CD4-positive, alpha-beta T cell treated with Interleukin-4 for 1 hour (primary cell): ENCODE data around the gene KRTAP26-1.
A peak's percentile ranks its signal among the peaks of the same experiment; 100 is the strongest.

ENCODE experiments used
- DNase-seq, 2 donors: peaks; one replicate each; pipeline ENCODE4 v3.0.0-alpha.2; 2020 to 2022

Gene KRTAP26-1, protein sequence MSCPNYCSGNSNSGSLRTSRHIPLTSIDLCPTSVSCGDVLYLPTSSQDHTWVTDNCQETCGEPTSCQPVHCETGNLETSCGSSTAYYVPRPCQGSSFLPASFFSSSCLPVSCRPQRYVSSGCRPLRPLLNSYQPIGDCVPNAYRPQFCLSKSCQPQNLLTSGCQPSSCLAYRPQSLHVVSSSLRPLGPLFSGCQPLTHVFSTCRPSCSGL

DNA sequence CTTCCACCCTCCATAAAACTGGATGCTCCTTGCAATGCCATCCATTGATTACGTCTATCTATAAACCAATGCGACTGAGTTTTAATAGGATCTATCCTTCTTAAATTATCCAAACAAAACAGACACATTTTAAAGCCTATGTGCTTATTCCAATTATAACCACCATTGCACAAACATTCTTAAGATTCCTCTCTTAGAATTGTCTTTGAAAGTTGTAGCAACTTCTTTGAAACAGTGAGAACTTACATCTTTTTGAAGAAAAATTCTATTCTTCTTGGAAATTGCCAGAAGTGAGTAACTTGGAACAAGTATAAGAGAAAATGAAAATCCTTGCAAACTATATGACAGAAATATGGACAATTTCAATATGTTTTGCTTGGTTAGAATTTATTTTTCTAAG, at the start of gene KRTAP26-1:
Gene KRTAP26-1 (minus strand): TSS at position 101 of the 400 bp plus-strand sequence. CDS start 280 bp downstream, outside the sequence.
- no peak for DNase-seq

DNA sequence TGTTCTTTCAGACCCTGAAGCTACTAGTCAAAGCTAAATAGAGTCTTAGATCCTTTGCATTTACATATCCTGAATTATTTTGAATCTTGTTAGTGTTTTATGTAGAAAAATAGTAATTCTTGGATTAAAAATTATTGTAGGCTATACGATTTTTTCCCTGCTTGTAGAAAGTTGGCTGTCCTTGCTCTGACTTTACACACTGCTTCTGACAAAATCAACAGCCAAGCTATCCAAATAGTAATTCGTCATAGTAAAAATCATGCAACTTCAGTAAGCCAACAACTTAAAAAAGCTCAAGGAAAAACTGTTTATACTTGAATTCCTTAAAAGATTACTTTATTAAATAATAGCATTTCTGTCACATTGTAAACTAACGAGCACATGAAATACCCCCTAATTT, 35.8 kb upstream of the KRTAP26-1 start:
- no peak for DNase-seq

DNA sequence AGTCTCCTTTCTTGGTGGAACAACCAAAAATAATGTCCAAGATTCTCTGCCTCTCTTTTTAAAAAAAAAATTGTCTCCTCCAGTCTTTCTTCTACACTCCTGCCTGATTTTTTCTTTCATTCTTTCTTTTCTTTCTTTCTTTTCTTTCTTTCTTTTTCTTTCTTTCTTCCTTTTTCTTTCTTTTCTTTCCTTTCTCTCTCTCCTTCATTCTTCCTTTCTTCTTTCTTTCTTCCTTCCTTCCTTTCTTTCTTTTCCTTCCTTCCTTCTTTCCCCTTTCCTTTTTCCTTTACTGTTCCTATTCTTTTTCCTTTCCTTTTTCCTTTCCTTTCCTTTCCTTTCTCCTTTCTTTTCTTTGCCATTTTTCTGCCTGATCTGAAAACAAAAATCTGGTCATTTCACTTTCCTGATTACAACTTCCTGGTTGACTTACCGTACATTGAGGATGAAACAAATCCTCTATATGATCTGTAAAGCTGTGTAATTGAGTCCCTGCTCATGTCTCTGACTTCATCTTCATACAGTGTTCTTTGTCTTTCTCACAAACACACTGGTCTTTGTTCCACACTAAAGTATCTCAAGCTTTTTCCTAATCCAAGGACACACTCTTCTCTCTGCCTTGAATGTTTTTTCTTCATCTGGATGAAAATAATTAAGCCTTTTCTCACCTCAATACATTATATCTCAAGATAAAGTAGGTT, 34.3 kb upstream of the KRTAP26-1 start:
- DNase-seq: no peak

DNA sequence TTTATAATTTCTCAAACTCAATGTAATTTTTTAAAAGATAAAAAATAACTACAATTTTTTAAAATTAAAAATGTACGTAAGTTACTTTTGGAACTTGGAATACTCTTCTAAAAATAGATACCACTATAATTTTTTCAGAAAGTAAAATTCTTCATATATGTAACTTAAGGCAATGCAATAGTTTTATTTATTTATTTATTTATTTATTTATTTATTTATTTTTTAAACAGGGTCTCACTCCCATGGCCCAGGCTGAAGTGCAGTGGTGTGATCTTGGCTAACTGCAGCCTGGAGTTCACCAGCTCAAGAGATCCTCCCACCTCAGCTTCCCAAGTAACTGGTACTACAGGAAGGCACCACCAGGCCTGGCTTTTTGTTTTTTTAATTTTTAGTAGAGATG, 31.4 kb upstream of the KRTAP26-1 start:
- DNase-seq: no peak

DNA sequence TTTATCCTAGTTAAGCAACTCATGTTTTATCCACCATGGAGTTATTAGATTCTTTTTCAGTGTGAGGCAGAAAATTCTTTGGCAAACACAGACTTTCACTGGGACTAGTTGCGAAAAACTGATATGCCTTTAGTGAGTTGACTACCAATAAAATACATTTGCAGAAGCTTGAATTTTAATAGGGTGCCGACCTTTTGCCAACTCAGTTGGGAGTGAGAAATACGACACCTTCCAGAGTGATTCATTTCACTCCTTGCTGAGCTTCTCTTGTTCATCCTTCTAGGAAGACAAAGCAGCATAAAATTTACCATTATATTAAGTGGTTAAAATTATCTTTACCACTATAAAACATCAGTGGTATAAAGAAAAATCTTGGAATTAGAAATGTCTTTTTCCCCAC, 29.5 kb upstream of the KRTAP26-1 start:
- no peak for DNase-seq

DNA sequence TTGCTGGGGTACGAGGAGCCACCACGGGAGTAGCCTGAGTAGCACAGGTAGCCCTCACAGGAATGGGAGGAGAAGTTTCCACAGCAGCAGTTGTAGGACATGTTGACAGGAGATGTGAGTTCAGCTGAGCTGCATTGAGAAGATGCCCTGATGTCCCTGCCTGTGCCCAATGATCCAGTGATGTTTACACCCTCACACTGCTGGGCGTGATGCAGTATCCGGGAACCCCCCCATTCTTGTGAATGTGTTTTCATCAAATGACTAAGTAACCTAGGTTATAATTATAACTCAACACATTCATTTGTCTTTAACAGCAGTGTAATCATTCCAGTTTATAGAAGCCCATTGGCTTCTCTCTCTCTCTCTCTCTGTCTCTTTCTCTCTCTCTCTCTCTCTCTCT, 28.4 kb upstream of the KRTAP26-1 start, which contains the start of gene KRTAP23-1:
Gene KRTAP23-1 (minus strand): TSS at position 101 of the 400 bp plus-strand sequence. CDS start 0 bp downstream, at position 101.
- no peak for DNase-seq

DNA sequence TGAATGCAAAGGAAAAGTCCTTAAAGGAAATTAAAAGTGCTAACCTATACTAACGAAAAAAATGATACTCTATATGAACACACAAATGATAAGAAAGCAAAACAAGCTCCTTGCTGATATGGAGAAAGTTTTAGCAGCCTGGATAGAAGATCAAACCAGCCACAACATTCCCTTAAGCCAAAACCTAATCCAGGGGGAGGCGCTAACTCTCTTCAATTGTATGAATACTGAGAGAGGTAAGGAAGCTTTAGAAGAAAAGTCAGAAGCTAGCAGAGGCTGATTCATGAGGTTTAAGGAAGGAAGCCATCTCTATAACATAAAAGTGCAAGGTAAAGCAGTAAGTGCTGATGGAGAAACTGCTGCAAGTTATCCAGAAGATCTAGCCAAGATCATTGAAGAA, 24.9 kb upstream of the KRTAP26-1 start:
- DNase-seq: no peak

DNA sequence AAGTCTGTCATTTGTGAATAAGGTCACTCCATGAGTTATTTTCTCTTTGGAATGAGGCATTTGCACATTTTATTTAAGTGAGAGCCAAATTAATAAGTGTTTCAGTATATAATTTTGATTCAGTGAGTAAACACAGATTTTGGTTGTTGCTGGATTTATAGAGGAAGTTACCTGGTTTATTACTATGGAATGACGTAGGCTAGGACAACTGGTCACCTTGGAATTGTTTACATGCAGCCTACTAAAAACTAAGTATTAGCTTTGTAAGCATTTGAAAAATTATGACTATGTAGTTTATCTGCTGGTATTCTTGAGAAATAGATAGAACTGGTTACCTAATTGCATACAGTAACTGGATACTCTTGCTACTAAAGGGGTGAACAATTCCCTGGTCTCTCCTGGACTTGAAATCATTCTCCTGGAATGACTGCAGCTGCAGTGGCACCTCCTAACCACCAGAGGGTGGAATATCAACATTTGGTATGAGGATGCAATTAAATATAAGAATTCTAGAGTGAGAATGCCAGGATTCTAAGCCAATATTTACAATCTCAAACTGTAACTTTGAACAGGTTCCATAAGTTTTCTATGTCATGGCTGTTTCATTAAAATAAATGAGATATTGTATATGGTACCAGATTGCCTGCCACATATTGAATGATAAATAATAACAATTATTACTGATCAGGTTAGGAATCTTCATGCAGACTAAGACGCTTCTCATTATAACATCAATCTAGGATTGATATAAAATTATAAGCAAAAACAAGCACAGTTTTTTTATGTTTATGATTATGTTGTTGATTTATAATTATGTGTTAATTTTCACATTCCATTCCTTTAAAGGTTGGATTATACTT, 20.8 kb upstream of the KRTAP26-1 start:
- DNase-seq: peak in 1 of 2 donors; percentile 23

DNA sequence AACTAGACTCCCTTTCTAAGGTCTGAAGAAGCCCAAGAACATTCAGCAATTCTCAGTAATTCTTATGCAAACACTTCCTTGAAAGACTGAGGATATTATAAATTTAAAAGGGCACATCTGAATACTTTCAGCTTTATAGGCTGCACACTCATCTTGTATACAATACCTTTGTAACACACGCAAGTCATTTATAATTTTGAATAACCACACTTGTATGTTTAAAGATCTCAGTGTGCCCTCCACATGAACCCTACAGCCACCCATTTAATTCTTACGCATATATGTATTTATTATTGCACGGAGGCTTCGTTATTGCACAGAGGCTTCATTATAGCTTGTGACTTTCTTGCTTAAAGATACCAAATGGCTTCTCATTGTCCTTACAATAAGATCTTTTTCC, 18.6 kb upstream of the KRTAP26-1 start:
- DNase-seq: no peak

DNA sequence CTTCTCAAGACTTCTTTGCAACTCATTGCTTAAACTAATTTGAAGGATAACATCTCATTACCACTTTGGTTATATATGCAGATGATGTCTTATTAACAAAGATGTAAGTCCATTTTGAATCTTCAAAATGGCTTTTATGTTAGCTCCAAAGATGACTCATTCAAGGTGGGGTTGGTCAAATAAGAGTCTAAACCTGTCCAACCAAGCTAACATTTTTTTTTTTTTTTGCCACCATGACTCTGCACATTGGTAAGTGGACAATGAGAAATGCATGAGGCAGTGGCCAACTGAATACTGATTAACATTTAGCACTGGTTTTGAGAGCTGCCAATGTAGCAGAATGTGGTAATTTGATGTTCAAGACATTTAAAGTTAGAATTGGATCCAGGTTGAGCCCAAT, 17.7 kb upstream of the KRTAP26-1 start:
- DNase-seq: no peak

DNA sequence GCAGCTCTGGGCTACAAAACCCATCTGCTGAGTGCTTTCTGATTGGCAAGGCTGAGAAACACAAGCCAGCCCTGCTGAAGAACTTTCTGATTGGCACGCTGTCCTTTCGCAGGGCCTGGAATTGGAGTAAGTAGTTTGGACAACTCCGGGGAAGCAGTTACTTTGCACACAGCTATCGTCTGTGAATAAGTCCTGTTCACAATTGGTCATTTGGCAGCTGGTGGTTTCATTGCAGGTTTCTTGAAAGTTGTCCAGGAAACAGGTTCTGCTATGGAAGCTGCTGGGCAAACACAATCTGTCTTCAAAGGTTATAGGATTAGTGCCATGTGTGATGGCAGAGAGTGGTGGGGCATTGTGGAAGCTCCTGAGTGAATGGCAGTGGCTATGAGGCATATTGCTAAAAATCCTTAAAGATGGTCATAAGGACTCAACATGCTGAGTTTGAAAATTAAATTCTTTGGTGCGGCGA, 17.2 kb upstream of the KRTAP26-1 start, which contains the start of gene KRTAP27-1:
Gene KRTAP27-1 (minus strand): TSS at position 419 of the 469 bp plus-strand sequence. CDS start 26 bp downstream, at position 393.
- DNase-seq: no peak

DNA sequence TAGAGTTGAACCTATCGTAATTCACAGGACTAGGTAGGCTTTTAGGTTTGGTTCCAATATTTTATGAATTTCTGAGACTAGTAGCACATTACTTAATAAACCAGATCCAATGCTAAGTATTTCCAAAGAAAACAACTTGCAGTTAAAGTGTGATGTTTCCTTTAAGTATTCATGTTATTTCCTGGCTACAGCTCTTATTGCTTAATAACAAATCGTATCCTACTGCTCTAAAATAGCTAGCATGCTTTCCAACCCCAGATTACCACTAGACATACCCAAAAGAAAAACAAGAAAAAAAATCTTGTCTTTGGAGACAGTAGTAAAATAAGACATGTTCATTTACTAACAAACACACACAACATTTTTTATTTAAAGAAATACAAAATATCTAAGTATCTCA, 16.5 kb upstream of the KRTAP26-1 start:
- no peak for DNase-seq

DNA sequence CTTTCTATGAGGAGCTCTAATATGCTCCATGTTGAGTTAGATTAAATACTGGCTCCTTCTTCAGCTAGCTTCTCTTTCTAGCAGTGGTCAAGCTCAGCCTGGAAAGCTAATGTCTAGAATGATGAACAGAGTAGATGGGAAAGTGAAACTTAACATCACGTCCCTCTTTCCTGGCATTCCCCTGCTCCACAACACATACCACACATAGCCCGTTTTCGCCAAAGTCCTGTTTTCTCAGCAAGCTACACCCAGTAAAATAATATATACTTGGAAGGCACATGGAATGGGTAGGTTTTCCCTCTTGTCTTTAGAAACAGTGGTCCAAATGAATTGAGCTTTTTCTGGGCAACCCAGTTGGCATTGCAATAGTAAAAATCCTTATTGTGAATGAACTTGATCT, 13.6 kb upstream of the KRTAP26-1 start:
- no peak for DNase-seq

DNA sequence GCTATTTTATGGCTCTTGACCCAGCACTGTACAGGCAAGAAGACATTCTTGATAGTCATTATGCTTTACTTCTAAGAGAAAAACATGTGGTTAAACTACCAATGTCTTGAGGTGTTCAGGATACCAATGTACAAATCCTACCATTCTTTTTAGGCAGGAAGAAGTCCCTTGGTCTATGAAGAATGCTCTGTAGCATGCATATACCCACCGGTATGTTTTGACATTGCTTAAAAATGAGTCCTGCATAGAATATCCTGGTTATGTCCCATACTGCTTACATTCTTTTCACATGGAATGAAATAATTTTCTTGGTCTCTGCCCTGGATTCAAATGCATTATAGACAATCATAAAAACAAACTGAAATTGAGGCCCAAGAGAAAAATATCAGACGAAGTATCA, 12.6 kb upstream of the KRTAP26-1 start:
- DNase-seq: no peak

DNA sequence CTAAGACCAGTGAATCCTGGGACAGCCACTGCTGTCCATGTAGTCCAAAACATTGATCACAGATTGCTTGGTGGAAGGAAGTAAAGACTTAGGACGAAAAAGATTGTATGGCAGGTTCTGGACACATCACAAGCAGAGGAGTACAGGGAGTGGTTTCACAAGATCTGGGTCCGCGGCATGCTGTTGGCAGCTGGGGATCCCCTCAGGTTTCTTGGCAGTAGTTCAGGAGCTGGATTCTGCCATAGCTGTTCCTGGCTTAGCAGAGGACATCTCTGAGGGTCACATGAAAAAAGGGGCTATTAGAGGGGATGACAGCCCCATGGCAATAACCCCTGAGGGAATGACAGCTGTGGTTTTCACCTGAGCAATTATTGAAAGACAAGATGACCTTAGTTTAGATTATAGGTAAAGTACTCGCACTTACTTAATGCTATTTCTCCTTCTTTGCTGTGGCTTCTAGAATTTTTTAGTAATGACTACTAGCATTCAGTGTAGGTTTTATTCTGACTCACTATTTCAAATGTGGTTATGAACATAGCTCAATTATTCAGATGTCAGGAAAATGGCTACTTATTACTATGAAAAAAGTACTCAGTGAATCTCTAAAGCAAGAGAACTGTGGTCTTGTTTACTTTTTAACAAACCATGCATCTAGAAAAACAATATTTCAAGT, 9.2 kb upstream of the KRTAP26-1 start:
- no peak for DNase-seq

DNA sequence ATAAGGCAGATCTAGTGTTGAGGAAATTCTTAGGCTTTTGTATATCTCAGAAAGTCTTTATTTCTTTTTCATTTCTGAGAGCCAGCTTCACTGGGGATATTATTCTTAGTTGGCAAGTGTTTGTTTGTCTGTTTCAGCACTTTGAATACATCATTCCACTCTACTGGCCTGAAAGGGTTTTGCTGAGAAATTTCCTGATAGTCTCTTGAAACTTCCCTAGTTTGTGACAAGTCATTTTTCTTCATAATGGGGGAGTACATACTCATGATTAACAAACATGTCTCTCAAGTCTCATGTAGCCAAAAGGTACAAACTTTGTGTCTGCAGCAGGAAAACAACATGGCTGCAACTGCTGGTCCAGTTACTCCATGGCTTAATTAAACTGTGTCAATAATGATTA, 6.3 kb upstream of the KRTAP26-1 start:
- DNase-seq: no peak

DNA sequence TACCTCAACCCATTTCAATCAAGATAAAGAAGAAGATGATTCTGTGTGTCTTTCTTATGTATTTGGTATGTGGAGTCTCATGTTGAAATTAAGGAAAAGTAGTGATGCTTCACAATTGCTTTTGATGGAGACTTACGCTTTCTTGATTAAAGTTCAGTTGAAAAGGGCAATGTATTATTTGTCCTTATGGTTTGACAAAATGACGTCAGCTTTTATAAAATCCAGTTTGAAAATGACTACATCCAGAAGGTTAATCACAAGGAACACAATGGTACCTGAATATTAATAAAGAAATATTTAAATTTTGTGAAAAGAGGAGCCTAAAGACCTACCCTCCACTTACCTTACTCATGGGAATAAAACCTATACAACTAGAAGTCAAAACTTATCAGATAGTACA, 4.4 kb downstream of the KRTAP26-1 start:
- no peak for DNase-seq

DNA sequence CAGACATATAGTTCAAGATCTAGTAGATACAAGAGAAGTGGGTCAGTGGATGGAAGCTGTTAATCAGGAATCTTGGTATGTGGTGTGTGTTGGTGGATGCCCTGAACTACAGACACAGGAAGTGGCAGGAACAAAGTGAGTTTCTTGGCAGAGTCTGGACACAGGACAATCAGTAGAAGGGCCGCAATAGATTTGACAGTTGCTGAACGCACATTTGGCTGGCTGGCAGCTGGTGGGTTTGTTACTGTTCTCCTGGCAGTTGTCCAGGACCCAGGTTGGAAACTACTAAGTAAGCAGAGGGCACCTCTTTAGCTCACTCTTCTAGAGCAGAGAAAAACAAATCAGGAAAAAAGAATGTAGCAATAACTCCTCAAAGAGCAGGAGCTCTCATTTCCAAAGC, 13.2 kb downstream of the KRTAP26-1 start:
- DNase-seq: no peak

DNA sequence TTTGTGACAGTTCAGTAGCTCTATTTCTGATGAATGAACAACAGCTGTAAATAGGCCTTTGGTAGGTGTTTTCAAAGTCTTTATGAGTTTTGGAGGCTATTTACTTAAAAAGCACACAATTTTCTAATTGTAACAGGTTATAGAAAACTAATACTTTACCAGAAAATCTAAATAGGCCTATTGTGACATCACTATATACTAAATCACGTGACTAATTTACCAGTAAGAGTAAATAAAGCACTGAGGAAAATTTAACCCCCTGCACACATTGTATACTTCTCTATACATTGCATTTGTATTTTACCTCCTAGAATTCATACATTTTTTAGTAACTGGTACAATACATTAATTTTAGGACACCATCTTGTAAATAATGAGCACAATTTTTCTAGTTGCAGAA, 15.0 kb downstream of the KRTAP26-1 start:
- DNase-seq: no peak

DNA sequence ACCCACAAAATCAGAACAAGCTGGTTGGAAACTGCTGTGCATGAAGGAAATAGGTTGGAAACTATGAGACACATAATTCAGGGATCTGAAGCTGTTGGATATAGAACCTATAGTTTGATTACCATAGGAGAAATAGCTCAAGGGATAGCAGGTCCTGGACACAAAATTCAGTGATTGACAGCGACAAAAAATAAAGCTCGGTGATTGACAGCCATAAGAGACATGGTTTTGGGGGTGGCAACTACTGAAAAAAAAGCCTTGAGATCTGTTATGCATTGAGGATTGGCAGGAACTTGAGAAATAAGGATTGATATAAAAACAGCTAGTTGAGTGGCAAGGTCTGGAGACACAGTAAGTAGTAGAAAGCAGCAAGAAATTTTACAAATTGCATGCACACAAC, 30.9 kb downstream of the KRTAP26-1 start, which contains the start of gene KRTAP25-1:
Gene KRTAP25-1 (minus strand): TSS at position 300 of the 400 bp plus-strand sequence. CDS start 24 bp downstream, at position 276.
- no peak for DNase-seq

DNA sequence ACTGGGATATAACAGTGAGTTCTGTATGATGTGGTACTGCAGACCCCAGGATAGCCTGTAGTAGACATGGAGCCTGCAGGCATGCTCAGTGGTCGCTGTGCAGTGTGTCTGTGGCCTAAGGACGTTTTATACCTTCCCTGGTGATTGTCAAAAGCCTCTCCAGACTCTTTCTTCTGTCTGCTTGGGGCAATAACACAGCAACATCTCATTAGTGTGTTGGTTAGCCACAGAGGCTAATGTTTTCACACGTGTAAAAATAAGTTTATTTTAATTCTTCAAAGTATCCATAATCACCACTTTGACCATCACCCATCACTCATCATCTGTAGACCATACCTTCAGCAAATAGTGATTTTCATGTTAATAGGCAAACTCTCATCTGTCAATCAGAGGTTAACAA, 37.3 kb downstream of the KRTAP26-1 start, which contains the start of gene KRTAP24-1:
Gene KRTAP24-1 (minus strand): TSS at position 101 of the 400 bp plus-strand sequence. CDS start 18 bp downstream, at position 83.
- DNase-seq: no peak

DNA sequence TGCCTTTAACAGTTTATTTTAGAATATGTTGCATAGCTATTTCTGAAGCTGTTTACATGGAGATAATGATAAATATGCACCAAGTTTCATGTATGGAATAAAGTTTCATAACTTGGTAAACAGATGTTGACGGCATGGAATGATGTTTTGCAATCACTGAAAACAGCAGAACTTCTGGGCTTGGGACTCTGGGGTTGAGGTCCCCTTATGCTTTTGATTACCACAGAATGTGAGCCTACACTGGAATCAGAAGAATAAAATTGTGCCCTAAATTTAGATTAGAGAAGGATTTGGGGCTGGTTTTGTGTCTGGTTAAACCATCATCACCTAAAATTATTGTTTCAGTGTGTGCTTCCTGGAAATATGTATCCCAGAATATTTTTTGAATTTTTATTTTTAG, 48.5 kb downstream of the KRTAP26-1 start:
- no peak for DNase-seq

DNA sequence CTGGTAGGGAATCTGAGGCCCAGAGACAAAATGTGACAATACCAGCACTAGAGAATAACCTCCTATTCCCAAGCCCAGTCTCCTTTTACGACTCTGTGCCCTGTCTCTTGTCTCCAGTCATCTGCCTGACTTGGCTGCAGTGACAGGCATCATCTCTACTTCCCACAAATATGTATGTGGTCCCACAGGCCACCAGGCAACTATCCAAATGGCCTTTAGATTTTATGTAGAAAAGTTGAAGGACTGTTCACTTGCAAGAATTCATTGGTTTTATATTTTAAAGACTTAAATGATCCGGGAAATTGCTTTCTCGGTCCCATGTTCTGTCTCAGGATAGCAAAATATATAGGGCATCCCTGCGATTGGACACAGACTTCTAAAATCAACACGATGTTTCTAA, 49.0 kb downstream of the KRTAP26-1 start:
- DNase-seq: no peak
